Esophagus muscularis mucosa (tissue), 4 donors: ENCODE measurements around the gene FBL. TPM values are rescaled to one million over a fixed set of nuclear protein-coding genes. Genes with fewer than 3 reads are reported as not detected.
"Not testable (repeated sequence)": the region's sequence is repeated elsewhere in the genome, so short reads cannot be mapped to it uniquely, and the experiment has no call there.

Experiments
- DNase-seq: peaks from one replicate; pipeline ENCODE4 v3.0.0-alpha.2; 2017; ENCODE audit errors: extremely low spot score
- H3K27ac ChIP-seq, 4 donors: fragments of 200-600 bp; sonication (generic); replicated peaks in 1 of 4; 1 replicate in 3 of 4; 2 replicates in 1 of 4; pipeline ENCODE4 v1.5.1; 2016 to 2019; ENCODE audit warnings: mild to moderate bottlenecking in 1 of 4
- H3K27me3 ChIP-seq, 4 donors: fragments of 200-600 bp; sonication (generic); one replicate each; pipeline versions ENCODE4 v1.5.1 to v1.6.0; 2016 to 2019
- H3K36me3 ChIP-seq, 4 donors: fragments of 200-600 bp; sonication (generic); one replicate each; pipeline ENCODE4 v1.5.1; 2016 to 2019
- H3K4me1 ChIP-seq, 4 donors: fragments of 200-600 bp; sonication (generic); one replicate each; pipeline ENCODE4 v1.5.1; 2016 to 2019
- H3K4me3 ChIP-seq, 4 donors: fragments of 200-600 bp; sonication (generic); 1 replicate in 2 of 4; 2 replicates in 2 of 4; pipeline ENCODE4 v1.5.1; 2016 to 2019; ENCODE audit warnings: mild to moderate bottlenecking in 4 of 4, moderate library complexity in 1 of 4
- H3K9me3 ChIP-seq, 4 donors: fragments of 200-600 bp; sonication (generic); 1 replicate in 3 of 4; 2 replicates in 1 of 4; pipeline ENCODE4 v1.5.1; 2016 to 2019
- CTCF ChIP-seq, 3 experiments: fragments of 200-600 bp in 2 of 3; fragments of 450-650 bp in 1 of 3; sonication (generic) in 2 of 3; IDR thresholded peaks; one replicate each; pipeline ENCODE4 v1.5.1; 2017 to 2019; ENCODE audit warnings: antibody characterized with exemption in 3 of 3, mild to moderate bottlenecking in 2 of 3, moderate library complexity in 1 of 3
- EP300 ChIP-seq: sonication (generic); formaldehyde crosslinking; IDR thresholded peaks from one replicate; pipeline ENCODE4 v1.6.1; 2017; ENCODE audit warnings: antibody characterized with exemption
- POLR2A ChIP-seq: fragments of 450-650 bp; IDR thresholded peaks from one replicate; pipeline ENCODE4 v1.6.1; 2017; ENCODE audit warnings: antibody characterized with exemption, moderate library complexity, mild to moderate bottlenecking, low read depth
- POLR2AphosphoS5 ChIP-seq, 2 donors: sonication (generic); formaldehyde crosslinking; IDR thresholded peaks; one replicate each; pipeline ENCODE4 v1.6.1; 2017; ENCODE audit warnings: antibody characterized with exemption in 2 of 2
- WGBS: methylation state at CpG from one replicate; pipeline ENCODE4 v1.1.5; 2018; 5-methylcytosine and 5-hydroxymethylcytosine counted together
- intact Hi-C: fragments of 100-400 bp; cut with DNase I; formaldehyde crosslinking; loops from one replicate; pipeline ENCODE4 v1.15.1; 2023
- total RNA-seq, 4 donors: library from RNA; depleted of rRNA; stranded (reverse); fragments of >200 nt; gene quantifications; one replicate each; pipeline versions ENCODE4 v1.1.0 to v1.2.1, GENCODE V29; 2016

FBL gene
- total RNA-seq, 4 donors from 2014 or later, result 90.6 to 142 (median 96.7) TPM

DNA sequence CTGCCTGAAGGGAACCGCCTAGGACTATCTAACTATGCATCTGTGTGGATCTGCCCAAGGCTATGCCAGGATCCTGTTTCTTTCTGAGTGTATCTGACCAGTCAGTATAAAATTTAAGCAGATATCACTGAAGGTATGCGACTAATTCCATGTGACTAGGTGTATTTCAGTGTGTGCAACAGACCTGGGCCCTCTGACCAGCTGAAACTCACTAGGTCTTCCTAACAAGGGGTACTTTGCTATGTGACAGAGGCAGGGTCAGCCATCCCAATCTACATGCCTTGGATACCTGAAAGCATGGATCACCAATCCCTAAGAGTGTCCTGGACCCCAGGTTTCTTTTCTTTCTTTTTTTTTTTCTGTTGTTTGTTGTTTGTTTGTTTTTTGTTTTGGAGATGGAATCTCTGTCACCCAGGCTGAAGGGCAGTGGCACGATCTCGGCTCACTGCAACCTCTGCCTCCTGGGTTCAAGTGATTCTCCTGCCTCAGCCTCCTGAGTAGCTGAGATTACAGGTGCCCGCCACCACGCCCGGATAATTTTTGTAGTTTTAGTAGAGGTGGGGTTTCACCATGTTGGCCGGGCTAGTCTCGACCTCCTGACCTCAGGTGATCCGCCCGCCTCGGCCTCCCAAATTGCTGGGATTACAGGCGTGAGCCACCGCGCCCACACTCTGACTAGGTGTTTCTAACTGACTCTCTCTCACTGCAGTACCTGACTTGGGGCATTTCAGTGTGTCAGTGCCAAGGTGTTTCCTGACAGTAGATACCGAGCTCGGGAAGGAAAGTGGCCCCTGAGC, 44.8 kb upstream of the FBL start:
- peaks cover 0 to 6% (median 5%) of the 10 kb centered on the region in 4 donors for H3K4me1 ChIP-seq
- no peak for DNase-seq
- TF ChIP-seq POLR2AphosphoS5 (IDR thresholded peaks at IDR 0.05), result no peak
- TF ChIP-seq CTCF (IDR thresholded peaks at IDR 0.05), result no peak
- TF ChIP-seq POLR2A, result no peak
- no peak for TF ChIP-seq EP300
- no peak overlapping the region for H3K4me3 ChIP-seq
- H3K27me3 ChIP-seq, result peaks cover 0 to 30% (median 10%) of the 10 kb centered on the region in 4 donors
- H3K9me3 ChIP-seq, result no peaks in the 10 kb centered on the region
- 81% methylated on average over 17 of the region's 17 CpGs for WGBS
- H3K27ac ChIP-seq, result no peak overlapping the region
- no peaks in the 10 kb centered on the region for H3K36me3 ChIP-seq
- intact Hi-C loops, result no loop called here

- DNase-seq, H3K27ac ChIP-seq, H3K36me3 ChIP-seq, H3K9me3 ChIP-seq, H3K4me3 ChIP-seq, H3K4me1 ChIP-seq, intact Hi-C loops: not testable (repeated sequence)
- WGBS, result 90% methylated on average over 17 of the region's 20 CpGs
- peaks cover 0 to 30% (median 10%) of the 10 kb centered on the region in 4 donors for H3K27me3 ChIP-seq
Observed at GRCh38 chr19:39889872-39890754, 43.9 kb upstream of the FBL start.

- H3K4me1 ChIP-seq, H3K36me3 ChIP-seq, DNase-seq, H3K4me3 ChIP-seq, H3K27ac ChIP-seq, H3K9me3 ChIP-seq, intact Hi-C loops: not testable (repeated sequence)
- peaks cover 0 to 20% (median 10%) of the 10 kb centered on the region in 4 donors for H3K27me3 ChIP-seq
- WGBS, result 57% methylated on average over 2 of the region's 3 CpGs
Observed at GRCh38 chr19:39887456-39887951, 41.3 kb upstream of the FBL start.

DNA sequence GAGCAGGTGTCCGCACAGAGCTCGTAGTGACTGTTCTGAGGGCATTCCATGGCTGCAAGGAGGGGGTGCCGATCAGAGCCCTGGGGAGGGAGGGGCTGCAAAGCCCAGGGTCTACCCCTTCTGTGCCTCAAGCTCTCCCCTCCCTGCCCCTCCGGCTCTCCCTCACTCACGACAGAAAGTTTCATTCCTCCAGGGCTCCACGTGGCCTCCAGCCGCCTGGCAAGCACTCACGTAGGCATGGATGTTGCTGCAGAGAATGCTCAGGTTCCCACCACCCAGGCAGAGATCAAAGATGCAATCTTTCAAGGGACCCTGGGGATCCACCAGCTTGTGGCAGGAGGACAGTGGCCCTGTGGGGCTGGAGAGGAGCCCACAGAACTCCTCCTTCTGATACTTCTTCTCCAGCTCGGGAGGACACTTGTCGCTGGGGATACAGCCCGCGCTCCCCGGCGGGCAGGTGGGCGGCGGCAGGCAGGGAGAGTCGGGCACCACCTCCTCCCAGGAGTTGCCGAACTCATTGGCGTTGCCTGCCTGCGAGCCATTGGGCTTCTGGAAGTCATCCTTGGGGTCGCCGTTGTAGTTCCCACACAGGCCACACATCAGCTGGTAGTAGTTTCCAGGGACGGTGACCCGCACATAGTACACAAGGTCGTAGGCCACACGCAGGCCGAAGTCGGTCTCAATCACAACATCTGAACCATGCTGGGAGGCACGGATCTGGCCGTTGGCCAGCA, 39.8 kb upstream of the FBL start:
- DNase-seq, H3K36me3 ChIP-seq, H3K27me3 ChIP-seq, H3K4me3 ChIP-seq, H3K4me1 ChIP-seq, intact Hi-C loops, H3K27ac ChIP-seq, H3K9me3 ChIP-seq: not testable (repeated sequence)
- WGBS, result 86% methylated on average over 16 of the region's 30 CpGs

GRCh38 chr19:39884721-39885120, 38.5 kb upstream of the FBL start:
- H3K27me3 ChIP-seq, DNase-seq, H3K36me3 ChIP-seq, H3K4me1 ChIP-seq, H3K27ac ChIP-seq, H3K4me3 ChIP-seq, intact Hi-C loops, H3K9me3 ChIP-seq: not testable (repeated sequence)
- WGBS, result 78% methylated on average over 5 of the region's 9 CpGs

GRCh38 chr19:39882645-39883044, 36.5 kb upstream of the FBL start:
- H3K27ac ChIP-seq, H3K9me3 ChIP-seq, H3K36me3 ChIP-seq, intact Hi-C loops, H3K4me1 ChIP-seq, DNase-seq, H3K4me3 ChIP-seq: not testable (repeated sequence)
- WGBS, result 86% methylated on average over 7 of the region's 10 CpGs
- peaks cover 0 to 15% (median 0%) of the 10 kb centered on the region in 4 donors for H3K27me3 ChIP-seq

DNA sequence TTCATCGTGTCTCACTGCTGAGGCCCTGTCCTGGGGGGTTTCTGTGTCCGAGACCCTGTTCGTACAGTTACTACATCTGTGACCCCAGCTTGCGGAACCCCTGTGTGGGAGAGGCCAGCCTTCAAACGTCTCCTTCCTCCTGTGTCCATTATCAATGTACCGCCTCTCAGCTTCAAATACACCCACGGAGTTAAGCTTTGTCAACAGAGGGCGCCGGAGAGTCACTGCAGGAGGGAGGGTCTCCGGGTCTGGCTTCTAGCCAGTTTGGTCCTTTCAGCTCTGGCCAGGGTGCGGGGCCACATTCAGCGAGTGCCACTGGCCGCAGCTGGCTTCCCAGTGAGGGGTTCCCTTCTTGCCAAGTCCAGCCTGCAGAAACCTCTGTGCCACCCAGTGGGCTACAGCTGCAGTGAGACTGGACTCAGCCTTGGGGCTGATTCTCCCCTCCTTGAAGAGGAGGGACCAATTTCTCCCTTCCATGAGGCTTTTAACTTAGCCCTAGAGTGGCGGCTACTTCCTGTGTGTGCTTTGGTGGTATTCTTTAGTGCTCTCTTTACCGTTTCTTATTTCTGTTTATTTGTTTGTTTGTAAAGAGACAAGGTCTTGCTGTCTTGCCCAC, 35.4 kb upstream of the FBL start:
- H3K27me3 ChIP-seq, result peaks cover 0 to 15% (median 0%) of the 10 kb centered on the region in 4 donors
- H3K4me1 ChIP-seq, H3K27ac ChIP-seq, H3K36me3 ChIP-seq, H3K4me3 ChIP-seq, H3K9me3 ChIP-seq, DNase-seq, intact Hi-C loops: not testable (repeated sequence)
- WGBS, result 21% methylated on average over 9 of the region's 15 CpGs

DNA sequence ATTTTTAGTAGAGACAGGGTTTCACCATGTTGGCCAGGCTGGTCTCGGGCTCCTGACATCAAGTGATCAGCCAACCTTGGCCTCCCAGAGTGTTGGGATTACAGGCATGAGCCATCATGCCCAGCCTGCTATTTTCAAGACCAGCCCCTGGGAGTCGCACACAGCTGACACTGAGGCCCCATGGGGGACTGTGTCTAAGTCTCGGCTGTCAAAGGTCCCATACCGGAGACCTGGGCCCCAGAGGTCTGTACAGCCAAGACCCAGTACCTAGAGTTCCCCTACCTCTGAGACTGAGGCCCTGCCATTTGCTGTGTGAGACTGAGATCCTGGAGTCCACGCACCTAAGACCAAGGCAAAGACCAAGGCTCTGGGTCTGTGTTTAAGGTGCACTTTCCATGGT, 34.1 kb upstream of the FBL start:
- peaks cover 0 to 25% (median 0%) of the 10 kb centered on the region in 4 donors for H3K27me3 ChIP-seq
- H3K4me1 ChIP-seq, H3K36me3 ChIP-seq, DNase-seq, H3K4me3 ChIP-seq, intact Hi-C loops, H3K27ac ChIP-seq, H3K9me3 ChIP-seq: not testable (repeated sequence)
- 86% methylated on average over 3 of the region's 5 CpGs for WGBS

DNA sequence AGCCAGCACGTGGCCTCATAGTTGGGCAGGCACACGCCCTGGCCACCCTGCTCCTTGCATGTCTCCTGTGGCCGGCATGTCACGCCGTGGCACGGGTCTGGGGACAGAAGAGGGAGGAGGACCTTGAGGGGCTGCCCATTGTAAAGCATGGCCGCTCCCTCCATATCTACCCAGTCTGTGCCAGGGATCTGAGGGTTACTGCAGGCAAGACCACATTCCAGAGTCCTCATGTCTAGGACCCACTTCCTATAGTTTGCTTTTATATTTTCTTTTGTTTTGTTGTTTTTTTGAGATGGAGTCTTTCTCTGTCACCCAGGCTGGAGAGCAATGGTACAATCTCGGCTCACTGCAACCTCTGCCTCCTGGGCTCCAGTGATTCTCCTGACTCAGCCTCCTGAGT, 33.6 kb upstream of the FBL start:
- intact Hi-C loops, H3K9me3 ChIP-seq, H3K36me3 ChIP-seq, DNase-seq, H3K27ac ChIP-seq, H3K4me1 ChIP-seq, H3K4me3 ChIP-seq: not testable (repeated sequence)
- H3K27me3 ChIP-seq, result peaks cover 0 to 27% (median 0%) of the 10 kb centered on the region in 4 donors
- WGBS, result 82% methylated on average over 3 of the region's 8 CpGs

- 73% methylated on average over 9 of the region's 11 CpGs for WGBS
Observed at GRCh38 chr19:39878866-39879265, 32.7 kb upstream of the FBL start.

More at GRCh38 chr19:39878866-39879265, 32.7 kb upstream of the FBL start:
- H3K4me1 ChIP-seq, DNase-seq, intact Hi-C loops, H3K36me3 ChIP-seq, H3K27ac ChIP-seq, H3K4me3 ChIP-seq, H3K9me3 ChIP-seq: not testable (repeated sequence)
- H3K27me3 ChIP-seq, result peaks cover 0 to 27% (median 0%) of the 10 kb centered on the region in 4 donors
